H7 (cell line): ENCODE data around the gene NKX6-1. TPM values are rescaled to one million over a fixed set of nuclear protein-coding genes. Genes with fewer than 3 reads are reported as not detected.

Source experiments
- DNase-seq: peaks from one replicate; pipeline ENCODE4 v3.0.0; 2012
- H3K27me3 ChIP-seq: 2 replicates; pipeline ENCODE4 v1.6.0; 2011; ENCODE audit warnings: mild to moderate bottlenecking, low read length; ENCODE audit not compliant: control insufficient read depth, insufficient read depth
- H3K36me3 ChIP-seq: replicated peaks from 2 replicates; pipeline ENCODE4 v1.5.1; 2011; ENCODE audit warnings: low read length; ENCODE audit not compliant: control insufficient read depth, insufficient read depth
- H3K4me3 ChIP-seq: 2 replicates; pipeline ENCODE4 v1.5.1; 2011; ENCODE audit warnings: low read depth, mild to moderate bottlenecking, control low read depth, low read length, moderate library complexity; ENCODE audit not compliant: insufficient read depth
- total RNA-seq: library from RNA; depleted of rRNA; stranded (reverse); fragments of >200 nt; shearing (Covaris generic); gene quantifications from 2 replicates; pipeline ENCODE4 v1.2.3, GENCODE V29; 2014; rRNA removed

Gene NKX6-1
- total RNA-seq, 1 experiment from 2014 or later = not detected

- H3K4me3 ChIP-seq = no peak overlapping the region
- H3K27me3 ChIP-seq = peaks cover 2% of the 10 kb centered on the region; the same call in 1 of the 2 replicates
- H3K36me3 ChIP-seq = no peaks in the 10 kb centered on the region
- no peak for DNase-seq
These were observed 25.0 kb downstream of the NKX6-1 start for GRCh38 chr4:84474107-84474506.

GRCh38 chr4:84472154-84472553 is 26.9 kb downstream of the NKX6-1 start:
- Histone ChIP-seq H3K36me3 (no peaks in the 10 kb centered on the region), H3K4me3 (no peak overlapping the region), H3K27me3 (no peaks in the 10 kb centered on the region; the same call in 1 of the 2 replicates)
- no peak for DNase-seq

GRCh38 chr4:84470204-84470785 is 28.8 kb downstream of the NKX6-1 start:
- no peak for DNase-seq
- no peaks in the 10 kb centered on the region for H3K27me3 ChIP-seq
- H3K4me3 ChIP-seq = no peak overlapping the region
- no peaks in the 10 kb centered on the region for H3K36me3 ChIP-seq

GRCh38 chr4:84467601-84468000 is 31.5 kb downstream of the NKX6-1 start:
- Histone ChIP-seq H3K36me3 (no peaks in the 10 kb centered on the region), H3K4me3 (no peak overlapping the region), H3K27me3 (no peaks in the 10 kb centered on the region)
- no peak for DNase-seq

GRCh38 chr4:84459783-84460182 is 39.3 kb downstream of the NKX6-1 start:
- Histone ChIP-seq H3K36me3 (no peaks in the 10 kb centered on the region), H3K4me3 (no peak overlapping the region), H3K27me3 (no peaks in the 10 kb centered on the region)
- DNase-seq = no peak

GRCh38 chr4:84456157-84456556 is 42.9 kb downstream of the NKX6-1 start:
- DNase-seq = no peak
- no peaks in the 10 kb centered on the region for H3K36me3 ChIP-seq

GRCh38 chr4:84455697-84456096 is 43.4 kb downstream of the NKX6-1 start:
- H3K4me3 ChIP-seq = no peak overlapping the region
- no peaks in the 10 kb centered on the region for H3K27me3 ChIP-seq
- no peak for DNase-seq
- H3K36me3 ChIP-seq = no peaks in the 10 kb centered on the region

More at GRCh38 chr4:84456157-84456556, 42.9 kb downstream of the NKX6-1 start:
- H3K27me3 ChIP-seq = no peaks in the 10 kb centered on the region
- H3K4me3 ChIP-seq = no peak overlapping the region

- no peak for DNase-seq
- no peaks in the 10 kb centered on the region for H3K36me3 ChIP-seq
- H3K27me3 ChIP-seq = no peaks in the 10 kb centered on the region
- H3K4me3 ChIP-seq = no peak overlapping the region
These were observed 47.5 kb downstream of the NKX6-1 start for GRCh38 chr4:84451546-84451945.

GRCh38 chr4:84443523-84443922 is 55.6 kb downstream of the NKX6-1 start:
- Histone ChIP-seq H3K36me3 (no peaks in the 10 kb centered on the region), H3K4me3 (no peak overlapping the region), H3K27me3 (no peaks in the 10 kb centered on the region)
- DNase-seq = no peak

- no peak for DNase-seq
- Histone ChIP-seq H3K36me3 (no peaks in the 10 kb centered on the region), H3K4me3 (no peak overlapping the region), H3K27me3 (no peaks in the 10 kb centered on the region)
These were observed 56.3 kb downstream of the NKX6-1 start for GRCh38 chr4:84442778-84443177.

Other genes starting within 250 kb of the NKX6-1 start
- 4.5 and 7.1 TPM in 2 replicates for gene CDS1, start 83.8 kb upstream of the NKX6-1 start, total RNA-seq